PC-3 (cell line): ENCODE results near the gene ECD.

ENCODE experiments used
- CTCF ChIP-seq: fragments of 300-600 bp; sonication (generic); conservative IDR thresholded peaks from 2 replicates; pipeline ENCODE4 v1.5.1; 2017; ENCODE audit warnings: antibody characterized with exemption, low read depth, mild to moderate bottlenecking, low read length
- EZH2 ChIP-seq: fragments of 300-600 bp; sonication (generic); IDR thresholded peaks from one replicate; pipeline ENCODE4 v1.6.1; 2017; ENCODE audit warnings: antibody characterized with exemption, mild to moderate bottlenecking, low read length; ENCODE audit not compliant: unreplicated experiment

GRCh38 chr10:73134727-73135126 is 33.1 kb downstream of the ECD start:
- TF ChIP-seq EZH2 (no peak), CTCF (no peak)
